Small intestine (tissue), 7 donors: Measurements from ENCODE around the gene DOC2A. TPM values are rescaled to one million over a fixed set of nuclear protein-coding genes. Genes with fewer than 3 reads are reported as not detected.

Source experiments
- DNase-seq, 2 donors: peaks; one replicate each; pipeline versions ENCODE4 v3.0.0 to v3.0.0-alpha.2; 2013
- FAIRE-seq: peaks from 2 replicates; lab custom pipeline; 2012; peaks lifted over from hg19 to GRCh38; lab: Jason Lieb, UNC
- H3K27ac ChIP-seq, 3 donors: one replicate each; pipeline ENCODE4 v1.5.1; 2013; ENCODE audit warnings: low read length in 2 of 3, mild to moderate bottlenecking in 2 of 3, control low read depth in 1 of 3, inconsistent platforms in 1 of 3, low read depth in 1 of 3, moderate library complexity in 1 of 3
- H3K27me3 ChIP-seq, 3 donors: one replicate each; pipeline ENCODE4 v1.6.1; 2013; ENCODE audit warnings: low read length in 3 of 3, inconsistent platforms in 1 of 3; ENCODE audit not compliant: control insufficient read depth in 3 of 3, insufficient read depth in 3 of 3
- H3K36me3 ChIP-seq, 3 donors: one replicate each; pipeline ENCODE4 v1.6.1; 2013; ENCODE audit warnings: low read length in 3 of 3, inconsistent platforms in 1 of 3, low read depth in 1 of 3, mild to moderate bottlenecking in 1 of 3, moderate library complexity in 1 of 3; ENCODE audit not compliant: control insufficient read depth in 3 of 3, insufficient read depth in 2 of 3
- H3K4me1 ChIP-seq, 3 donors: one replicate each; pipeline ENCODE4 v1.6.1; 2013; ENCODE audit warnings: low read length in 2 of 3, inconsistent platforms in 1 of 3, low read depth in 1 of 3, mild to moderate bottlenecking in 1 of 3, moderate library complexity in 1 of 3; ENCODE audit not compliant: control insufficient read depth in 3 of 3, insufficient read depth in 2 of 3
- H3K4me3 ChIP-seq, 3 donors: one replicate each; pipeline ENCODE4 v1.5.1; 2013; ENCODE audit warnings: low read length in 3 of 3, control low read depth in 1 of 3, inconsistent platforms in 1 of 3, low read depth in 1 of 3, mild to moderate bottlenecking in 1 of 3, moderate library complexity in 1 of 3
- H3K9me3 ChIP-seq, 2 donors: one replicate each; pipeline ENCODE4 v1.6.1; 2013; ENCODE audit warnings: low read depth in 1 of 2, low read length in 1 of 2; ENCODE audit not compliant: control insufficient read depth in 2 of 2, insufficient read depth in 1 of 2
- WGBS, 3 donors: extraction: QIAGEN DNeasy Blood & Tissue Kit; methylation state at CpG; one replicate each; pipeline ENCODE4 v1.1.7; 2013; 5-methylcytosine and 5-hydroxymethylcytosine counted together
- polyA plus RNA-seq, 4 donors: library from polyadenylated mRNA; stranded (reverse) in 3 of 4; unstranded in 1 of 4; fragments of 200-250 nt in 3 of 4; fragments of 120-200 nt in 1 of 4; gene quantifications; one replicate each; pipeline versions ENCODE4 v1.2.1 to v1.2.3, GENCODE V29; 2013
- donor health status: healthy with polysubstance abuse.
- donor health status: control.
- donor health status: control.
- donor health status: Bipolar disorder and iron deficiency.
- donor health status: healthy.

The DOC2A gene
- polyA plus RNA-seq, 4 donors = 1.3 to 4.6 (median 1.6) TPM; not detected in 1

DNA sequence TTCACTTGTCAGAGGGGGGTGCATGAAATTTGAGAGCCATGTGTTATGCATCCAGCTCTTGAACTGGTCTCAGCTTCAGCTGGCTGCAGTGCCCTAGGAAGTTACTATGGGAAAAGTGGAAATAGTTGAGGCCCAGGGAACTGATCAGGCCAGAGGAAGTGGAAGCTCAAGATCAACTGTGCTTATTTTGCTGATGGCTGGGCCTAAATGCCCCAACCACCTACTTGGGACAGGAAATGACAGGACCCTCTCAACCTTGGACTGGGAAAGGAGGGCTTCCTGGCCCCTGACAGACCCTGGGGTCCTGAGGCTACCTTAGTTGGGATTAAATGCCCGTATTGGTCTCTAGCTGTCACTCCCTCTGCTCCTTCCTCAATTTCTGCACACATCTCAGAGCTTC is 38.3 kb downstream of the DOC2A start:
- H3K27ac ChIP-seq = no peak overlapping the region
- DNase-seq (no peak), FAIRE-seq (no peak)
- peaks cover 10 to 35% (median 11%) of the 10 kb centered on the region in 3 donors for H3K36me3 ChIP-seq
- H3K9me3 ChIP-seq = peaks cover 0 to 6% of the 10 kb centered on the region in 2 donors
- peaks cover 0 to 24% (median 12%) of the 10 kb centered on the region in 3 donors for H3K4me1 ChIP-seq
- H3K27me3 ChIP-seq = no peaks in the 10 kb centered on the region
- no peak overlapping the region for H3K4me3 ChIP-seq
- 92 to 95% (median 93%) methylated on average over 1 of the region's 1 CpG for WGBS, 3 donors

DNA sequence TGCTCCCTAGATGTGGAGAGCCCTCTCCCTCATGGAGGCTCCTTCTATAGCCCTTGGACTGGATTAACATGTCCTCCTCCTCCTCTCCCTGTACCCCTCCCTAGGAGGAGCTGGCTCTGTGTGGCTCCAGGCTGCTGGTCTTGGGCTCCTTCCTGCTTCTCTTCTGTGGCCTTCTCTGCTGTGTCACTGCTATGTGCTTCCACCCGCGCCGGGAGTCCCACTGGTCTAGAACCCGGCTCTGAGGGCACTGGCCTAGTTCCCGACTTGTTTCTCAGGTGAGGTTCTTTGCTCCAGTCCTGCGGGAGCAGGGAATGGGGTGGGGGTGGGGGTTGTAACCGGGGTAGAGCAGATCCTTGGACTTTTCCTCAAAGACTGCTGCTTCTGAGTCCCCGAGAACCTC is 39.5 kb downstream of the DOC2A start:
- Histone ChIP-seq H3K4me1 (peaks cover 0 to 13% (median 12%) of the 10 kb centered on the region in 3 donors), H3K27me3 (no peaks in the 10 kb centered on the region), H3K9me3 (peaks cover 0 to 6% of the 10 kb centered on the region in 2 donors), H3K27ac (no peak overlapping the region), H3K36me3 (peaks cover 10 to 36% (median 11%) of the 10 kb centered on the region in 3 donors), H3K4me3 (no peak overlapping the region)
- 86 to 95% (median 91%) methylated on average over 8 of the region's 8 CpGs for WGBS, 3 donors
- FAIRE-seq (no peak), DNase-seq (no peak)

GRCh38 chr16:29968205-29968604 is 42.6 kb downstream of the DOC2A start:
- FAIRE-seq = no peak
- Histone ChIP-seq H3K36me3 (peaks cover 10 to 49% (median 11%) of the 10 kb centered on the region in 3 donors), H3K4me3 (no peak overlapping the region), H3K27me3 (no peaks in the 10 kb centered on the region), H3K4me1 (peaks cover 0 to 6% (median 2%) of the 10 kb centered on the region in 3 donors), H3K9me3 (peaks cover 0 to 5% of the 10 kb centered on the region in 2 donors), H3K27ac (no peak overlapping the region)
- WGBS, 3 donors = 90 to 95% (median 93%) methylated on average over 4 of the region's 4 CpGs
- no peak for DNase-seq

DNA sequence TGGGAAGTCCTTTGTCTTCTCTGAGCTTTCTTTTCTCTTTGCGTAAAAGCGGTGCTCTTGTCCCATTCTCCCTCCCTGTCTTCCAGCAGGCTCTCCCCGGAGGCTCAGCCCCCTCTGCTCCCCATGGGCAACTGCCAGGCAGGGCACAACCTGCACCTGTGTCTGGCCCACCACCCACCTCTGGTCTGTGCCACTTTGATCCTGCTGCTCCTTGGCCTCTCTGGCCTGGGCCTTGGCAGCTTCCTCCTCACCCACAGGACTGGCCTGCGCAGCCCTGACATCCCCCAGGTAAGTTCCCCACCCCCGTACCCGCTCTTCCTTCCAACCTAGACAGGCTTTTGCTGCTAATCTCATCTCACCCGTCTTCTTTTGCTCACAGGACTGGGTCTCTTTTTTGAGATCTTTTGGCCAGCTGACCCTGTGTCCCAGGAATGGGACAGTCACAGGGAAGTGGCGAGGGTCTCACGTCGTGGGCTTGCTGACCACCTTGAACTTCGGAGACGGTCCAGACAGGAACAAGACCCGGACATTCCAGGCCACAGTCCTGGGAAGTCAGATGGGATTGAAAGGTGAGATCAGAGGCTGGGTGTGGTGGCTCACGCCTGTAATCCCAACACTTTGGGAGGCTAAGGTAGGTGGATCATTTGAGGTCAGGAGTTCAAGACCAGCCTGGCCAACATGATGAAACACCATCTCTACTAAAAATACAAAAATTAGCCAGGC is 47.6 kb downstream of the DOC2A start:
- no peak for FAIRE-seq
- Histone ChIP-seq H3K4me1 (peaks cover 0 to 17% (median 2%) of the 10 kb centered on the region in 3 donors), H3K27me3 (no peaks in the 10 kb centered on the region), H3K9me3 (no peaks in the 10 kb centered on the region), H3K27ac (peak overlapping the region; percentile 93 to 99 (median 97)), H3K4me3 (peak overlapping the region in 2 of 3 donors; percentile 69 to 83), H3K36me3 (peaks cover 3 to 26% (median 4%) of the 10 kb centered on the region in 3 donors)
- 77 to 79% (median 78%) methylated on average over 14 of the region's 14 CpGs for WGBS, 3 donors
- no peak for DNase-seq

GRCh38 chr16:29962344-29962994 is 48.4 kb downstream of the DOC2A start:
- FAIRE-seq (no peak), DNase-seq (peak; percentile 75 to 77)
- Histone ChIP-seq H3K27ac (peak overlapping the region; percentile 93 to 99 (median 97)), H3K36me3 (peaks cover 0 to 20% (median 0%) of the 10 kb centered on the region in 3 donors), H3K9me3 (no peaks in the 10 kb centered on the region), H3K27me3 (no peaks in the 10 kb centered on the region), H3K4me1 (peaks cover 0 to 17% (median 2%) of the 10 kb centered on the region in 3 donors), H3K4me3 (peak overlapping the region; percentile 69 to 85 (median 83))
- WGBS, 3 donors = 3 to 5% (median 5%) methylated on average over 16 to 18 of the region's 18 CpGs

DNA sequence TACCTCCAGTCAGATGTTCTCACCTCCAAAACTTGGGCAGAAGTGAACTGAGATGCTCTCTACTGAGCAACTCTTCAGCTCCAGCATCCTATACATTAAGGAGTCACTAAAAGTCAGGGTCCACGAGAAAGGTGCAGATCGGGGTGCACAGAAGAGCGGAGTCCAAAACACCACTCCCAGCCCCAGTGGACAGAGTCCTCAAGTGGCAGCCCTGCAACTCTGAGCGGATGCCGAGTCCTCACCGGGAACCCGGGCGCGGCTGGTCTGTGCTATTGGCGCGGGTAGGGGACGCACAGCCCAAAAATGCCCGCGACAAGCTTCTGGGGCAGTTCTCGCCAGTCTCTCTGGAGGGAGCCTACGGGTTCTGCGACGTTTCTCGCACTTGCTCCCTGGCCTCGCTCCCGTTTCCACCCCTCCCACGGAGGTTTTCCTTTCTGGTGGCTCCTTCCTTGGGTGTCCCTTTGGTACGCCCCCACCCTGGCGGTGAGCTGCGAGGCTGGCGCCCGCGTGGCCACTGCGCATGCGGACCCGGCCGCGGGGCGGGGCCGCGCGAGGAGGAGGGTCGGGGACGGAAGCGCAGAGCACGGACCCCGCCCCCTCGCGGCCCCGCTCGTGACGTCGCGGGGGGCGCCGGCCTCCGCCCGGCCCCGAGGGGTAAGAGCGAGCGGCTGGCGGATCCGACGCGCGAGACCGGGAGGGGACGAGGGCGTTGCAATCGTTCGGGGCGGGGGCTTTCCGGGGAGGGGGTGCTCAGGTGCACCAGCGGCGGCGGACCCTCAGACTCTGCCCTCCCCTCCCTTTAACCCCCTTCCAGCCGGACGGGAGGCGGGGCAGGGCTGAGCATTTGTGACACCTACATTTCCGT is 49.1 kb downstream of the DOC2A start, which contains the start of gene TMEM219:
Gene TMEM219 (plus strand): TSS at position 601 of the 865 bp plus-strand sequence. CDS start 1,065 bp downstream, outside the sequence.
- no peak for FAIRE-seq
- 0 to 1% (median 0%) methylated on average over 34 to 75 of the region's 75 CpGs for WGBS, 3 donors
- DNase-seq = peak; percentile 91 to 98

DNA sequence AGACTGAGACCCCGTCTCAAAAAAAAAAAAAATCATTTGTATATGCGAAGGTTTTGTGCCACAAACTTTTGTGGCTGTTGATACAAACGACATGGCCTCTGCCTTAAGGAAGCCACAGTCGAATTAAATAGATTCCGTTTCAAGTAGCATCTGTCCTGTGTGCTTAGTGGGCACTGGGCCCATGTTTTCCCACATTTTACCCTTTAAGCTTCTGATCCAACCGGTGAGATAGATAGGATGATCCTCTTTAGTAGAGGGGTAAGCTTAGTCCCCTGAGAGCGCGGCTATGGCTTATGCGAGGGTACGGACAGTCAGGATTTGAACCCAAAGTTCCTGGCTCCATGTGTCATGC is 49.7 kb downstream of the DOC2A start:
- H3K4me3 ChIP-seq = peak overlapping the region in 2 of 3 donors; percentile 69 to 83
- peaks cover 0 to 14% (median 0%) of the 10 kb centered on the region in 3 donors for H3K36me3 ChIP-seq
- H3K27ac ChIP-seq = peak overlapping the region; percentile 95 to 99 (median 97)
- WGBS, 3 donors = 54 to 59% (median 58%) methylated on average over 9 to 10 of the region's 10 CpGs
- H3K27me3 ChIP-seq = no peaks in the 10 kb centered on the region
- H3K4me1 ChIP-seq = peaks cover 0 to 17% (median 2%) of the 10 kb centered on the region in 3 donors
- no peak for FAIRE-seq
- no peak for DNase-seq
- H3K9me3 ChIP-seq = no peaks in the 10 kb centered on the region

More for the DNA sequence above, 49.1 kb downstream of the DOC2A start, which contains the start of gene TMEM219:
- H3K27ac ChIP-seq = peak within 1 kb of the TSS; percentile 95 to 99 (median 97)
- H3K9me3 ChIP-seq = no peaks in the 10 kb centered on the region
- H3K36me3 ChIP-seq = peaks cover 0 to 16% (median 0%) of the 10 kb centered on the region in 3 donors
- no peaks in the 10 kb centered on the region for H3K27me3 ChIP-seq
- H3K4me1 ChIP-seq = peaks cover 0 to 17% (median 2%) of the 10 kb centered on the region in 3 donors
- H3K4me3 ChIP-seq = peak within 1 kb of the TSS; percentile 69 to 85 (median 83)
